Stimulated activated CD8-positive, alpha-beta memory T cell treated with anti-CD3 and anti-CD28 coated beads, Interleukin-7, amount 100 ng/mL, for 24 hours (primary cell): ENCODE measurements around the gene GRIK3.
"Not testable (repeated sequence)": the region's sequence is repeated elsewhere in the genome, so short reads cannot be mapped to it uniquely, and the experiment has no call there.

ENCODE experiments used
- DNase-seq: peaks from one replicate; pipeline ENCODE4 v3.0.0-alpha.2; 2020; ENCODE audit warnings: low read depth

Gene GRIK3

DNA sequence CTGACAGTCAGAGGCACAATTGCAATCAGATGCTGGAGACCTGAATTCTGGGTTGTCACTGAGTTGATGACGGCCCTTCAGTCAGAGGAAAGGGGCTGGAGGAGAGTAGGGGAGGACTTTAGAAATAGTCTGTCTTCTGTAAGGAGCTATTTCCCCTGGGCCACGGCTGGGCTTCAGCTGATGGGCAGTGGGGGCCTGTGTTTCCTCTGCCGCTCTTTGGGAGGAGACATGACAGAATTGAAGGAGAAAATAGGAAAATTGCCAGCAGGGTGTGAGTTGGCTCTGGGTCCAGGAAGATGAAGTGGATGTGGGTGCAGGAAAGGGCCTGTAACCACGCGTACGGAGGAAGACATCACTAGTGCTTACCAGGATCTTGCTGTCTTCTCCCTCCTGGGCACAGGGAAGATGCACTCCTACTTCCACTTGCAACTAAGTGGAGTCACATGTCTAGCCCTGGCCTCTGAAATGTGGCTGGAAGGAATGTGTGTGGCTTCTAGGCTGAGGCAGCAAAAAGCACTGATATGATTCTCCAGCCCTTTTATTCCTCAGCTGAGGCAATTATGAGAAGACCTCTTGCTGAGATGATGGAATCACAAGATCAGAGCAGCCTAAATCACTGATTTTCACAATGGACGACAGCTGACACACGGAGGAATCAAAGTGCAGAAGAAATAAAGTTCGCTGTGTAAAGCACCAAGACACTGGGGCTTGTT lies 250.0 kb downstream of the GRIK3 start:
- no peak for DNase-seq

GRCh38 chr1:36783475-36783874 lies 250.8 kb downstream of the GRIK3 start:
- no peak for DNase-seq

DNA sequence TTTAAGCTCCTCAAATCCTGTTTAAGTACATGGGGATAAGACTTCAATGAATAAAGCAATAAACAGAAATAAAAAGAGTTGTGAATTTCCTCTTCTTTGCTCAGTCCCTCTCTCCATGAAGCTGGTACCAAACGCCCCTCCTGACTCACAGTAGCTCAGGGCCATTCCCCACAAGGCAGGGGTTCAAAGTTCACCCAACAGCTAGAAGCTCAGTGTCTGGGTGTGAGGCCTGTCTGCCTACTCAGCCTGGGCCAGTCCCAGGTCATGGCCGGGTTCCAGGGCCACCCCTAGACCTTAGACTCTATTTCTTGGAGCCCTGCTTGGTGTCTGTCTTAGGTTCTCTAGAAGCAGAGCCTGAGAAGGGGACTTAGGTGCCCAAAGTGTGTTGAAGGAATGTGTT lies 251.5 kb downstream of the GRIK3 start:
- DNase-seq, result no peak

DNA sequence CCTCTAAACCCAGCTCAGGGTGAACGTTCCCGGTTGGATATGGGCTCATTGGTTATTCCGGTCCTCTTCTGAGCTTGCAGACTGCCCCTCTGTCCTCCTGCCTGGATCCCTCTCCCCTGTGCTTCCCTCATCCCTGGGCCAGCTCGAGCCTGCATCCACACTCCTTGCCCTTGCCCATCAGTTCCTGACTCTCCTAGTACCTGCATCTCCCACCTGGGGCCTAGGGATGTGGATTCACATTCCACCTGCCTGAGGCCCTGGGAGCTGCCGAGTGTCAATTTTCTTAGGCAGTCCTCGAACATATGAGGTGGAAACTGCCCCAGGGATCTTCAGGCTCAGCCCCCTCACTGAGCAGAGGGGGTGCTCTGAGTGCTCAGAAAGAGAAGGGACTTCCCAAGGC lies 252.2 kb downstream of the GRIK3 start:
- no peak for DNase-seq

DNA sequence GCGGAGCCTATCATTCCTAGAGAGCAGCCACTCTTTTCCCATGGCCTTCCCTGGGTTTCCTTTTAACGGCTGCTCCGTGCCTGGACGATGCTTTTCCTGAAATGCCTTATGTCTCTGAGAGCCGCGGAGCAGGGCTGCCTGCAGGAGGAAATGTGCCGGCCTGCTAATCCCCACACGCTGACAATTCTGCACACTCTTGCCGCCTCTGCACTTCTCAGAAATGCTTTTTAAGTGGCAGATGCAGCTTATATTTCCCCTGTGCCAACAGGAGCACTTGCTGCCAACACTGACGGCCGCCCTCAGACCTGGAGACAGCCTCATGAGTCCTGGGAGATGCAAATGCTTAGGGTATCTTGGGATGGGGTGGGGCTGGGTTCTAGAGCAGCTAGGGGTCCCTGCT lies 253.2 kb downstream of the GRIK3 start:
- no peak for DNase-seq

DNA sequence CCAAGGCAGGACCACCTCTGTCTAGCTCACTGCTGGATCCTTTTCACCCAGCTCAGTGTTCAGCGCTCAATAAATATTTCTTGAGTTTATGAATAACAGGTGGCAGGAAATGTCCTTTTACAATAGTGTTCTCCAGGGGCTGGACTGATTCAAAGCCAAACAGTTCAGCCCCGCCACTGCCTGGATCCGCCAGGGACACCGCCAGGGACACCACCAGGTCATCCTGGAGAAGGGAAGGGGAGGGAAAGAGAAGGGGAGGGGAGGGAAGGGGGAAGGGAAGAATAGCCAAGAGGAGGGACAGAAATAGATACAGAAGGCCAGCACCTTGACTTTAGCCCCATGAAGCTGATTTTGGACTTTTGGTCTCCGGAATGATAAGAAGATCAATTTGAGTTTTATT lies 255.6 kb downstream of the GRIK3 start:
- no peak for DNase-seq

- DNase-seq, result no peak
Measured at GRCh38 chr1:36776948-36777831, 257.1 kb downstream of the GRIK3 start.

- no peak for DNase-seq
Measured at GRCh38 chr1:36776256-36776655, 258.1 kb downstream of the GRIK3 start.

DNA sequence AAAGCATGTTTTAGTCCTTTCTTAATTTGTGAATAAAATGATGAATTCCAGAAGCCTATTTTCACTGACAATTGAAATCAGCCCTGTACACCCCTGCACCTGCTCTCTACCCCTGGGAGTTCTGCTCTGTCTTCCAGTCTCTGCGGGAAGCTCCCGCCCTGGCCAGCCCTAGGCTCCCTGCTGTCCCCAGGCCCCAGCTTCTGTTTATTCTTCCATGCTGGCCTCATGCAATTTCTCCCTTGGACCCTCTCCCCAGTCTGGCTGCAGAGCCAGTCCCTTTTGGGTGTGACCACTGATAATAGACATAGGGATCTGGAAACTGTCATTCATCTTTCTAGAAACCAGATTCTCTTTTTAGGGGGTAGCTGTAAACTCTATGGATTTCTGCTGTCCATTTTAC lies 258.6 kb downstream of the GRIK3 start:
- no peak for DNase-seq

DNA sequence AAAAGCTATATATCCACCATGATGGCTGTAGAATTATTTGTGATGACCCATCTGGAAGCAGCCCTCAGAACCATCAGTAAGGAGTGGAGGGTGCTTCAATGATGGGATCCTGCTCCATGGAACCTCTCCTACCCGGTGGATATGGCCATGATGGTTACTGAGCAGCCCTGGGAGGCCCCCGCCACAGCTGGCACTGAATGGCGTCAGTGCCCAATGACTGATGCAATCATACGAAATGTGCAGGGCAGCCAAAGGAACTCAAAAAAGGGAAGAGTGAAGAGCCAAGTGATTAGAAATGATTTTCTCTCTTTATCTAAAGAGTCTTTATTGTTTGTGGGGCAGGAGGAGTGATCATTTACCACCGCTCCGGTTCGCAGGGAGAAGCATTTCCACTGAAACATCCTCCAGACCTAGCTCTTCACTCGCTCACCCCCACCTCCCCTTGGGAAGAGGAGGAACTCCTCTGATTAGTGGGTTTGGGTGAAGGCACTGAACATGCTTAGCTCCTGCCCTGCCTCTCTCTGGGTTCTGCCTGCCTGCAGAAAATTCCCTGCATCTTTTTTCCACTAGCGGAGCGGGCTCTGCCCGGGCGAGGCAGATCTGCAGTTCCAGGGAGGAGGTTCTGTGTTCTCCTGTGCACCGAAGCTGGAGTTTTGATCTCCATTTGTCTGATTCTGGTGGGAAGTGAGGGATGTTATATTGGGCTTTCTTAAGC lies 260.3 kb downstream of the GRIK3 start:
- DNase-seq, result no peak

GRCh38 chr1:36772647-36773495 lies 261.4 kb downstream of the GRIK3 start:
- DNase-seq, result no peak

- DNase-seq, result no peak
Measured at GRCh38 chr1:36771660-36772284, 262.5 kb downstream of the GRIK3 start.

- DNase-seq, result no peak
Measured at GRCh38 chr1:36771240-36771639, 263.1 kb downstream of the GRIK3 start.

DNA sequence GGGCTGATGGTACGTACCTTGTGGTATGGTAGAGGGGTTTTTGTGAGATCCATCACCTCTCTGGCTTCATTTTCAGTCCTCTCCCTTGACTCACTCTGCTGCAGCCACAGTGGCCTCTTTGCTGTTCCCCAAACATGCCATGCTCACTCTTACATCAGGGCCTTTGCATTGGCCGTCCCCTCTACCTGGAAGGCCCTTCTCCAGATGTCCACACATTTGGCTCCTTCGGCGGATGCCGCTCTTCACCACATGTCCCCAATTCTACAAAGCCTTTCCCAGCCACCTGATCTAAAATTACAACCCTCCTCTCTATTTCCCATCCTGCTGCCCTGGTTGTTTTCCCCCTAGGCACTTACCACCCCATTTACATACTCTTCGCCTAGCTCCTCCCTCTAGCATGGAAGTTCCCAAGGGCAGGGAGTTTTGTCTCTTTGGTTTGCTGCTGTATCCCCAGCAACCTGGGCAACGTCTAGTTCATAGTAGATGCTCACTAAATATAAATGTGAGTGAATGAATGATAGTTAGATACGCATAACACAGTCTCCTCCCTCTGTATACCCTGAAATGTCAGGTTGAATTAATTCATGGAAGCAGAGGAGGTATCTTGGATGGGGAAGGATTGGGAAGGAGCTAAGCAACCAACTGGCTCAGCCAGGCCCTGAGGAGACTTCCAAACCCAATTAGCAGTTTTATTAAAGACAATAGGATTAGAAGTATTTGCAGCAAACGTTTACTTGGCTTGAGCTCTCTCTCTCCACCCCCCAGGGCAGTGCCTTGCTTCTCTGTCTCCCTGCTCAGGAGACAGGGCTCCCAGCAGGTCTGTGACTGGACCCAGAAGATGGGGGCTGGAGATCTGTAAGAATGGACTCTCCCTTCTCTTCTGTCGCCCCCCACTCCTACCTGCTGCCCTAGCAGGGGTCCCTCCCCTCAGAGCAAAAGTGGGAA lies 264.2 kb downstream of the GRIK3 start:
- no peak for DNase-seq

- no peak for DNase-seq
Measured at GRCh38 chr1:36768486-36769178, 265.7 kb downstream of the GRIK3 start.

DNA sequence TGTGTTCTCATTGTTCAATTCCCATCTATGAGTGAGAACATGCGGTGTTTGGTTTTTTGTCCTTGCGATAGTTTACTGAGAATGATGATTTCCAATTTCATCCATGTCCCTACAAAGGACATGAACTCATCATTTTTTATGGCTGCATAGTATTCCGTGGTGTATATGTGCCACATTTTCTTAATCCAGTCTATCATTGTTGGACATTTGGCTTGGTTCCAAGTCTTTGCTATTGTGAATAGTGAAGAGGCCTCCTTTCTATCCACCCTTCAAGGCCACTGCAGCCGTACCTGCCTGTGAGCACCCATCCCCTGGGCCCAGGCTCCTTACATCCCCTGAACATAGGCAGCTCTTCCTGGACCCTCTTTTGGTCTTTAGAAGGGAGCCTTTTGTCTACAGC lies 266.9 kb downstream of the GRIK3 start:
- not testable (repeated sequence) for DNase-seq

- no peak for DNase-seq
Measured at GRCh38 chr1:36766481-36766880, 267.8 kb downstream of the GRIK3 start.

DNA sequence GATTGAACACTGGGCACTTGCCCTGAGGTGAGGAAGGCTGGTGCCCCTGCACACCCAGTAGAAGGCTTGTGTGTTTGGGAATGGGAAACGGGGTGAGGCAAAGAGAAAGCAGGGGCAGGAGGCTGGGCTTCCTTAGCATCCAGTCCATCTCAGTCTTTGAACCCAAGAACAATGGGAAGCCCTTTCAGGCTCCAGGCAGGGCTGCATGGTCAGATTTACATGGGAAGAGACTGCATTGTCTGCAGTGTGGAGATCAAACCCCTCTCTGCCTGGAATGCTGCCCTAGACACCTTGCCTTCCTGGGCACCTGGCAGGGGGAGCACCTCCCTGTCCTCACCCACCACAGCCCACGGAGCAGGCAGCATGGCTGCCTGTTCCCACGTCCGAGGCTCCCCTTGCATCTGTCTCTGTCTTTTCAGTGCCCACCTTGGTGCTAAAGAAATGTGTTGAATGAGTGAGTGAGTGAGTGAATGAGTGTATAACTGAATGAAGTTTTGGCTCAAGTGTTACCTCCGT lies 268.5 kb downstream of the GRIK3 start:
- no peak for DNase-seq

GRCh38 chr1:36764798-36765197 lies 269.5 kb downstream of the GRIK3 start:
- DNase-seq, result no peak
